Activated CD4-positive, alpha-beta T cell treated with anti-CD3 and anti-CD28 coated beads, Interleukin-2, amount 50 U/mL, for 1 hour (primary cell): Measurements from ENCODE around the gene AUTS2.

Experiments
- DNase-seq: peaks from one replicate; pipeline ENCODE4 v3.0.0-alpha.2; 2020

AUTS2 gene

DNA sequence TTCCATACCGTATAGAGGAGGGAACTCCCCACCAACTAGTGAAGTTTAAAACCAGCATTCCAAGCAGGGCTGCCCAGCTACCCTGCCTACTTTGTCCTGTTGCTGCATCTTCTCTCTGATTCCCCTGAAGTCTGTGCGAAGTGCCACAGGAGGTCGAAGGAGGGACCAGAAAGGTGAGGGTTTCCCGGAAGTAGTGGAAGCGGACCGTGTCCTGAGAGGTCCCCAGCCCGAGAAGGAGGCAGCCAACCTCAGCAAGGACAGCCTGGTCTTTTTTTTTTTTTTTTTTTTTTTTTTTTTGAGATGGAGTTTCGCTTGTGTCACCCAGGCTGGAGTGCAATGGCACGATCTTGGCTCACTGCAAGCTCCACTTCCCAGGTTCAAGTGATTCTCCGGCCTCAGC, 861.8 kb downstream of the AUTS2 start:
- DNase-seq, result no peak

DNA sequence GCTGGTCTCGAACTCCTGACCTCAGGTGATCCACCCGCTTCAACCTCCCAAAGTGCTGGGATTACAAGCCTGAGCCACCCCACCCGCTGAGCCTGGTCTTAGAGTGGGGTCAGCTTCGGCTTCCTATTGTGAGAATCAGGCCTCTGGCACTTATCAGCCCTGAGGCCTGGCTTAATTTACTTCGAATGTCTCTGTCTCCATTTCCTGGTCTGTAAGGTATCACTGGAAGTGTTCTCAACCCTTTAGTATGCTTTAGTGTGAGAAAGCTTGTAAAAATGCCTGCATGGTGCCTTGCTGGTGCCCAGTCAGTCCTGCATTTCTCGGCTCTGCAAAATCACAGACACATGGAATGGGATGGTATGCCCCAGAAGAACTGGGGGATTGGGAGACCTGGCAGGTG, 862.3 kb downstream of the AUTS2 start:
- no peak for DNase-seq

DNA sequence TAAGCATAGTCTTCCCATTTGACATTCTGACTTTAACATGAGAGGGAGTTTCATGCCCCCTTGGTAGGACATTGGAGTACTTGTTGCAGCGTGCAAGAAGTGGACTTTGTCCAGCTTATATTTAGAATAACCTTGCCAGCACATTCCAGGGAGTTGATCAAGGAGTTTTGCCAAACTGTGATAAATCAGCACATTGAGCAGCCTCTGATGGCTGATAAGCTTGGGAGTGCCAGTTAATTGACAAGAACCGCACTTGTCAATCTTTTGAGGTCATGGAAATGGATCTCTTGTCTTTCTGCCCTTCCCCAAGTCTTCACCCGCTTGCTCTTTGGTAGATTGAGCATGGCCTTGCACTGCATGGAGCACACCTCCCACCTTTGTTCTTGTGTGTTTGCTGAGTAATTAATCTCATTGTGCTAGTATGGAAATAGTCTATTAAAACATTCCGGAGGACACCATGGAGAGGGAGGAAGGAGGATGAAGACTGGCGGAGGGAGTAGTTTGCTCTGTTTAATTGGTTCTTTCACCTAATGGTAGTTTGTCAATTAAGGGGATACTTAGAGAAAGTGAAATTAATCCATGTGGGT, 865.2 kb downstream of the AUTS2 start:
- DNase-seq, result no peak

- DNase-seq, result no peak
Observed at GRCh38 chr7:70466725-70467364, 868.6 kb downstream of the AUTS2 start.

DNA sequence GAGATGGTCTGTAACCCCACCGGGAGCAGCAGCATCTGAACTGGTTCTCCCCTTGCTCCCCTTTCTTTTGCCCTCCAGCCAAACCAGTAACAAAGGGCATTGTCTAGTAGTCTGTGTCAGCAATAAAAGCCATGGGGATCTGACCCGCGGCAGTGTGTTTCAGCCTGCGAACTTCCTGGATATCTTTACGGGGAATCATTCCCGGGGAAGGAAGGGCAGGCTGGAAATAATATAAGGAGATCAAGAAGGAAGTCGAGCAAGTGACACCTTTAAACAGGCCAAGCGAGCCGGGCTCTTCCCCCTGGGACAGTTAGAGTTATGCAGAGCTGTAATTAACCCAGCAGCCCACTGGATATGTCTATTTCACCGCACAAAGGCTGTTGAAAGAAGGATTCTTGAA, 872.5 kb downstream of the AUTS2 start:
- no peak for DNase-seq

- no peak for DNase-seq
Observed at GRCh38 chr7:70472601-70473237, 874.4 kb downstream of the AUTS2 start.

DNA sequence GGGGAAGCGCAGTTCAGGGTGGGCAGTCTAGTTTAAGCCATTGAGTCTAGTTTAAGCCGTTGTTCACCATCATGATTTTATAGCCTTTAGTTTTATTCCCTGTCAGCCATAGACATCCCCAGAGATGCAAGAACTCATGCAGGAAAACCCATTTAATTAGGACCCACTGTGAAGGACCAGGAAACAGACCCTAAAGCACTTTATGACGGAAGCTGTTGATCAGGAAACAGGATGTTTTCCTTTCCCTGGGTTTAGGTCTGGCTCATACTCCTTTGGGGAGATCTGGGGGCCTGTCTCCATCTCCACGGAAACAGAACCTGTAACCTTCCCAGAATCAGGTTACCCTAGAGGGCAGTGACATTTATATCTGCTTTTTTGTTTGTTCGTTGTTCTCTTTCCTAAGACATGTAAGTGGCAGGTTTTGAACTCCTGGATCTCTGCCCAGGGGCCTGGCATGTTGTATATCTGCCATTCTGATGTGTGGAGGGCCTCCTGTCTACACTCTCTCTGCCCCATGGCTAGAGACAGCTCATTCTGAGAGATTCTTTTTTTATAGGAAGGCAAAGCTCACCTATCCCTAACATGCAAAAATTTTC, 876.5 kb downstream of the AUTS2 start:
- no peak for DNase-seq

GRCh38 chr7:70477036-70478010, 879.0 kb downstream of the AUTS2 start:
- no peak for DNase-seq

DNA sequence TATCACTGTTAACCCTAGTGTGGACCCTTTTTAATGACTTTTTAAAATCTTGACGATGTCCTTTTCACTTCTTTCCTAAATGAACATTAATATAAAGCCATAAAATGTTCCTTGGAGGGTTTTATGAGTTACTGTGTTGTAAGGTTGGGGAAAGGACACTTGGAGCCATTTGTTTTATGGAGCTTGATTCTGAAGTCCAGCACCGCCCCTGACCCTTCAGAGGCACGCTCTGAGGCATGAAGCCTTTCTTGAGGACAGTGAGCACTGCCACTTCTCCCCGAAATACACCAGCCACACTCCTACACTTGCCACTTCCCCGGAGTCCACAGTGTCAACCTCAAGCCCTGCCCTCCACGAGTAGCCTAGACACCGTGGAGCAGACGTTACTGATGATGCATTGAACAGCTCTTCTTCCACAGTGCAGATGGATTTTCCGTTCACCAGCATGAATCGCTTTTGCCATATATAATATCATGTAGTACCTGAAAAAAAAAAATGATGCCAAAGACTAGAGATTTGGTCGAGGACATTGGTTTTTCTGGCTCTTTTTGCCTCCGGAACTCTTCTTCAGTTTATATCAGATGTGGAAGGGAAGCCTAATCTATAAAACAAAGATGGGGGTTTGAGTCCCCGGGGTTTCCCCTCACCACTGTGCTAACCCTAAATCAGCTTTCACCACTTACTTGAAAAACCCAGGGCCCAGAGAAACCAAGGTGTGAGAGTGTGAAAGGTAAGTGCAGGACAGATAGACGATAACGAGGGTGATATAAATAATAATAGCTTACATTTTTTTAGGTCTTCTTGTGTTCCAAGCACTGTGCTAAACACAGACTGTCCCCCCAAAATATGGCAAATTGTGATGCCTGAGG, 881.1 kb downstream of the AUTS2 start:
- no peak for DNase-seq

DNA sequence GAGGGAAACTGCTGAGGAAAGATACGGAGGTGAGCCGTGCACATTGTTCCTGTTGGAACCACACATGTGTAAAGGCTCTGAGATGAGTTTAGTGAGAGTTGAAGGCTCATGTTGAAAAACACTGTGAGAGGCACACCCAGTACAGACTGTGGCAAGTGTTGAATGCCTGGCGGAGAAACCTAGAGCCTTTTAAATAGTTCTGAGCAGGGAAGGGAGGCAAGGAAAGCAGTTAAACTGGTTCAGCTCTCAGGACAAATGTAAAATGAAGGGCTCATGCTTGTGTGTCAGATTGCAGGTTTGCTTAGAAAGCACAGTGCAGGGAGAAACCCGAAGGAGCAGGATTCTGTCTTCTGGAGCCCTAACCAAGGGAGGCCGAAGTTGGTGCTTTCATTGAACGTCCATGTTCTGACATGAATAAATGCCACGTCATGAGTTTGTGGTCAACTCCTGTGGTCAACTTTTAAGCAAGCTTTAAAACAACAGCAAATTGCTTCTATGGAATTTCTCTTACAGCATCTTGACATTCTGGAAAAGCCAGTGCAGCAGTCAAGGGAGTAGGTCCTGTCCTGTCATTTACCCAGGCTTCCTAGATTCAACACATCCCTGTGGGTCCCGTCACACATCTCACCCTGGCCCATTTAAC, 882.8 kb downstream of the AUTS2 start:
- no peak for DNase-seq

DNA sequence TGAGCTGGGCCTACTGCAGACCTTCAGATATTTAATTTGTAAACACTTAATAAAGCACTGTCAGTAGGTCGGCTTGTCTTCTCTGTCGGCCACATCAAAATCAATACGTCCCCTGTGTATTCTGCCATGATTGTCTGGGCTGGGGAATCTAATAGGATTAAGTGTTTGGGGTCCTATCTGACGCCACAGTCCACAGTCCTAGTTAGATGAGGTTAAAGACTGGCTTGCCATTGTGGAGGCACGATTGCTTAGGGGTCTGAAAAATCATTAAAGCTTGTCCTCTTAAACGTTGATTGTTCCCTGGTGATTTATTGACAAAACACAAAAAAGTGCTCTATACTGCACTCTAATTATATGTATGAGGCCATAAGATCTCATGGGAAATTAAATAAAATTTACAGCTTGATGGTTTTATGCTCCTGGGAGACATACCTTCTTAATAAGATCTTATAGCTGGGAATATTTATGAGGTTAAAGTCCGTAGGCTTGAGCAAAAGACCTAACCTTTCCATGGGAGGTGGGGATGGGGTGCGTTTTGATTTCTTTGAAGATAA, 883.4 kb downstream of the AUTS2 start:
- DNase-seq, result no peak

- no peak for DNase-seq
Observed at GRCh38 chr7:70484255-70484654, 886.0 kb downstream of the AUTS2 start.

GRCh38 chr7:70486977-70487376, 888.7 kb downstream of the AUTS2 start:
- no peak for DNase-seq

- DNase-seq, result no peak
Observed at GRCh38 chr7:70487428-70487827, 889.2 kb downstream of the AUTS2 start.

DNA sequence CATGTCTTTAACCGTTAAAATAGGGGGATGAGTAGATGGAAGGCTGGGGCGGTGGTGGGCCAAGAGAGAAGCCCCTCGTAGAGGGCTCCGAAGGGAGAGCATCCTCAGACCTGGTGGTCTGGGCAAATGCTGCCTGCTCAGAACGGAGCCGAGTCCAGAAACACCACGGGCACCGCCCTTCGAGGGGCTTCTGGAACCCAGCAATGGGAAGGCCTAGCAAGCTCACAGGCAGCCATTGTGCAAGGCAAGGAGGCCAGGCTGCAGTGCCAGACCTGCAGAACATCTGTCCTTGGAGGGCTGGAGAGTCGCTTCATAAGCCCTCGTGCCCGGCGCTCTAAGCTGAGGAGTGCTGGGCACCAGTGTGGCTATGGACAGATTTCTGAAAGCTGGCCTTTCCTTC, 889.6 kb downstream of the AUTS2 start:
- no peak for DNase-seq

- no peak for DNase-seq
Observed at GRCh38 chr7:70489813-70490212, 891.5 kb downstream of the AUTS2 start.

DNA sequence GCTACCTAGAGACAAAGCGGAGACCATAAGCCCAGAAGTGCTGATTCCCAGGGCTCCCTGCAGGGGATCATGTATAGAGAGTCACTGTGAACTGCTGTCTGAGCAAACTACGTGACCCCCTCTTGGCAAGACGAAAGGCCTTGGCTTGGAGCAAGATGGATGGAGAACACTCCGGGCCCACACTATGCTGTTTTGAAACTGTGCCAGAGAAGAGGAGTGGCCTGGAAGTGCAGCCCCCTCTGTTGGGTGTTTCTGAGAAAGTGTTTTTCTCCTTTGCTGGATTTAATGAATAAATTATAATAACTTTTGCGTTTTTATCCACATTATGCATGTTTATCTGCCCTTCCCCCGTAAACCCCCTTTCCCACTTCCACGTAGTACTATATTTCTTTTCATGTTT, 894.4 kb downstream of the AUTS2 start:
- DNase-seq, result no peak

- DNase-seq, result no peak
Observed at GRCh38 chr7:70494225-70495032, 896.2 kb downstream of the AUTS2 start.

GRCh38 chr7:70495033-70495376, 896.7 kb downstream of the AUTS2 start:
- no peak for DNase-seq

DNA sequence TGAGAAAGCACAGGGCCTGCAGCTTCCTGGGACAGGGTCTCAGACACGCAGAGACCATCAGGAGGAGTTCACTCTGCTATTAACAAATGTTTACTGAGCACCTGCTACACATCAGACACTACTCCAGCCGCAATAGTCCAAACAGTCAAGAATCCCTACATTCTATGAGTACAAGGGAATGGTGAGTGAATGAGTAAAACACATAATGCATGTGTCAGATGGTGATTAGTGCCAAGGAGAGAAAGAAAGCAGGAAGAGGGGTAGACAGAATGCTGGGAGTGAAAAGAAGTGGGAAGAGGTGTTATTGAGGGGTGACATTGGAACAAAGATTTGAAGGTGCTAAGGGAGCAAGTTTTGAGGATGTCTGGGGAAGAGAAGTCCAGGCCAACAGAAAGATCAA, 899.5 kb downstream of the AUTS2 start:
- DNase-seq, result no peak
